G401 (cell line): ENCODE measurements around the gene TM9SF1. TPM values are rescaled to one million over a fixed set of nuclear protein-coding genes. Genes with fewer than 3 reads are reported as not detected.

Source experiments
- DNase-seq: peaks from one replicate; pipeline ENCODE4 v3.0.0-alpha.2; 2015; ENCODE audit warnings: low spot score
- in situ Hi-C: cut with HindIII; loops from 2 replicates; pipeline ENCODE4 v1.10.0; 2016; ENCODE audit warnings: low sequenced_read_pairs, mixed read lengths
- total RNA-seq: library from RNA; depleted of rRNA; stranded (reverse); fragments of >200 nt; shearing (Covaris generic); gene quantifications from 2 replicates; pipeline ENCODE4 v1.2.3, GENCODE V29; 2014; rRNA removed

The TM9SF1 gene
- total RNA-seq, 1 experiment from 2014 or later = 50.0 TPM

- in situ Hi-C loops = no loop called here
- DNase-seq = no peak
Observed at GRCh38 chr14:24143511-24143910, 51.7 kb downstream of the TM9SF1 start.

- DNase-seq = peak; percentile 100
- in situ Hi-C loops = no loop called here
Observed at GRCh38 chr14:24141097-24141880, 54.0 kb downstream of the TM9SF1 start, which contains the start of gene EMC9. TSS of gene EMC9 (minus strand) at chr14:24141591. CDS start at chr14:24141304, 287 bp downstream.

DNA sequence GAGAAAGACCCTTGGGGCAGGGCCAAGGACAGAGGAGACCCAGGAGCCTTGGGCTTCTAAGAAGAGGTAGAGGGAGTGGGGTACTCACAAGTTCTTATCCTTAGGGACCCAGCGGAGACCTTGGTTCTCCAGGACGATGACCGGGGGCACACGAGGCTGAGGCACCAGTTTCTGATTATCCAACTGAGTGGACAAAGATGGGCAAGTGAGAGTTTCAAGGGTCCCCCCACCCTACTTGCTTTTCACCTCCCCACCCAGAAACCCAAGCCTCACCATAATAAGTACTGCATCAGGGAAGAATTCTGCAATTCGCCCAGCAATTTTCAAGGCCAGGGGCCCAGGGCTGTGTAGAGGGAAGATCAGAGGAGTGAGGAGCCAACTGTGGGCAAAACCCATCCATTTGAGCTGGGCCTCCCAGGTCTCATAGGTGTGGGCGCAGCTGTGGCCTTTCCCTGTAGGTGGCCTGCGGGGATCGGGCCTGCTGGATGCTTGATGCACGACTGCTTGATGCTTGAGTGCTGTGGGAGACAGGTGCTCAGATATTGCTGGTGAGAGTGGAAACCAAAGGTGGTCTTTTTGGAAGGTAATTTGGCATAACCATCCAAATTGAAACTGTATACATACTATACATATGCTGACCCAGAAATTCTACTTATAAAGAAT, 55.8 kb downstream of the TM9SF1 start:
- in situ Hi-C loops = no loop called here
- DNase-seq = no peak

Other genes with a start within 250 kb of the TM9SF1 start
- 46.2 and 62.7 TPM in 2 replicates for gene DHRS4, start 241.7 kb downstream of the TM9SF1 start, total RNA-seq
- gene DHRS4L2, start 206.5 kb downstream of the TM9SF1 start, total RNA-seq = 17.3 and 28.1 TPM in 2 replicates
- gene CARMIL3, start 143.4 kb downstream of the TM9SF1 start, total RNA-seq = 0.74 and 1.6 TPM in 2 replicates
- not detected in 2 replicates for gene CPNE6, start 123.9 kb downstream of the TM9SF1 start, total RNA-seq
- gene PCK2, start 101.1 kb downstream of the TM9SF1 start, total RNA-seq = 64.7 and 86.2 TPM in 2 replicates
- gene DCAF11, start 80.7 kb downstream of the TM9SF1 start, total RNA-seq = 93.8 and 125 TPM in 2 replicates
- gene NRL, start 80.5 kb downstream of the TM9SF1 start, total RNA-seq = 1.3 and 2.8 TPM in 2 replicates
- gene FITM1, start 64.8 kb downstream of the TM9SF1 start, total RNA-seq = 0.88 TPM in 1 of 2 replicates, not detected in the other
- 57.9 and 58.0 TPM in 2 replicates for gene PSME1, start 59.2 kb downstream of the TM9SF1 start, total RNA-seq
- 33.6 and 45.0 TPM in 2 replicates for gene EMC9, start 53.9 kb downstream of the TM9SF1 start, total RNA-seq
- 162 and 168 TPM in 2 replicates for gene PSME2, start 48.8 kb downstream of the TM9SF1 start, total RNA-seq
- 51.9 and 89.7 TPM in 2 replicates for gene RNF31, start 47.9 kb downstream of the TM9SF1 start, total RNA-seq
- 8.3 and 14.1 TPM in 2 replicates for gene IRF9, start 34.2 kb downstream of the TM9SF1 start, total RNA-seq
- gene REC8, start 23.4 kb downstream of the TM9SF1 start, total RNA-seq = 0.31 TPM in 1 of 2 replicates, not detected in the other
- 79.5 and 80.4 TPM in 2 replicates for gene IPO4, start 6.6 kb downstream of the TM9SF1 start, total RNA-seq
- gene TSSK4, start 10.3 kb upstream of the TM9SF1 start, total RNA-seq = not detected in 2 replicates
- 30.8 and 40.4 TPM in 2 replicates for gene CHMP4A, start 18.0 kb upstream of the TM9SF1 start, total RNA-seq
- 16.6 and 16.9 TPM in 2 replicates for gene MDP1, start 20.6 kb upstream of the TM9SF1 start, total RNA-seq
- gene NEDD8, start 36.9 kb upstream of the TM9SF1 start, total RNA-seq = 168 and 186 TPM in 2 replicates
- 116 and 132 TPM in 2 replicates for gene GMPR2, start 37.5 kb upstream of the TM9SF1 start, total RNA-seq
- 38.1 and 63.0 TPM in 2 replicates for gene TINF2, start 47.2 kb upstream of the TM9SF1 start, total RNA-seq
- gene TGM1, start 67.7 kb upstream of the TM9SF1 start, total RNA-seq = 0.10 TPM in 1 of 2 replicates, not detected in the other
- gene RABGGTA, start 76.2 kb upstream of the TM9SF1 start, total RNA-seq = 19.0 and 23.6 TPM in 2 replicates
- 3.8 and 11.4 TPM in 2 replicates for gene DHRS1, start 104.3 kb upstream of the TM9SF1 start, total RNA-seq
- gene NOP9, start 104.4 kb upstream of the TM9SF1 start, total RNA-seq = 28.7 and 28.9 TPM in 2 replicates
- 1.7 TPM in 1 of 2 replicates, not detected in the other for gene CIDEB, start 112.5 kb upstream of the TM9SF1 start, total RNA-seq
- gene LTB4R2, start 114.7 kb upstream of the TM9SF1 start, total RNA-seq = 1.8 and 5.4 TPM in 2 replicates
- 1.6 and 5.7 TPM in 2 replicates for gene LTB4R, start 116.1 kb upstream of the TM9SF1 start, total RNA-seq
- not detected in 2 replicates for gene ADCY4, start 139.6 kb upstream of the TM9SF1 start, total RNA-seq
- gene RIPK3, start 144.6 kb upstream of the TM9SF1 start, total RNA-seq = not detected in 2 replicates
- 41.4 and 45.5 TPM in 2 replicates for gene NFATC4, start 172.7 kb upstream of the TM9SF1 start, total RNA-seq
- gene NYNRIN, start 203.6 kb upstream of the TM9SF1 start, total RNA-seq = 19.7 and 24.1 TPM in 2 replicates
- gene CBLN3, start 234.2 kb upstream of the TM9SF1 start, total RNA-seq = 0.25 and 0.88 TPM in 2 replicates
- 41.9 and 54.9 TPM in 2 replicates for gene KHNYN, start 234.5 kb upstream of the TM9SF1 start, total RNA-seq
- 49.2 and 56.4 TPM in 2 replicates for gene SDR39U1, start 247.3 kb upstream of the TM9SF1 start, total RNA-seq